Hepatocyte (in vitro differentiated cells): Measurements from ENCODE around the gene TMEM255B. TPM values are rescaled to one million over a fixed set of nuclear protein-coding genes. Genes with fewer than 3 reads are reported as not detected.
"Not testable (repeated sequence)": the region's sequence is repeated elsewhere in the genome, so short reads cannot be mapped to it uniquely, and the experiment has no call there.

Experiments used
- DNase-seq: peaks from one replicate; pipeline ENCODE4 v3.0.0-alpha.2; 2016; ENCODE audit warnings: low spot score
- H2AFZ ChIP-seq: fragments of 200-600 bp; sonication (generic); 2 replicates; pipeline ENCODE4 v1.6.0; 2016; ENCODE audit warnings: antibody characterized with exemption, mild to moderate bottlenecking
- H3K27ac ChIP-seq: fragments of 200-600 bp; sonication (generic); 2 replicates; pipeline ENCODE4 v1.5.1; 2016; ENCODE audit warnings: mild to moderate bottlenecking
- H3K27me3 ChIP-seq: fragments of 200-600 bp; sonication (generic); 2 replicates; pipeline ENCODE4 v1.6.1; 2016
- H3K36me3 ChIP-seq: fragments of 200-600 bp; sonication (generic); replicated peaks from 2 replicates; pipeline ENCODE4 v1.5.1; 2016; ENCODE audit warnings: low read depth; ENCODE audit not compliant: insufficient read depth
- H3K4me1 ChIP-seq: fragments of 200-600 bp; sonication (generic); 2 replicates; pipeline ENCODE4 v1.5.1; 2016; ENCODE audit warnings: mild to moderate bottlenecking, moderate library complexity; ENCODE audit not compliant: insufficient read depth
- H3K4me2 ChIP-seq: fragments of 200-600 bp; sonication (generic); 2 replicates; pipeline ENCODE4 v1.6.0; 2016
- H3K4me3 ChIP-seq: fragments of 200-600 bp; sonication (generic); 2 replicates; pipeline ENCODE4 v1.5.1; 2016; ENCODE audit warnings: mild to moderate bottlenecking
- H3K79me2 ChIP-seq: fragments of 200-600 bp; sonication (generic); 2 replicates; pipeline ENCODE4 v1.6.0; 2017; ENCODE audit warnings: mild to moderate bottlenecking
- H3K9me2 ChIP-seq: fragments of 200-600 bp; sonication (generic); replicated peaks from 2 replicates; pipeline ENCODE4 v1.6.0; 2017; ENCODE audit warnings: mild to moderate bottlenecking; ENCODE audit not compliant: insufficient read depth
- H3K9me3 ChIP-seq: fragments of 200-600 bp; sonication (generic); 2 replicates; pipeline ENCODE4 v1.5.1; 2016; ENCODE audit warnings: low read depth, mild to moderate bottlenecking
- H4K20me1 ChIP-seq: fragments of 200-600 bp; sonication (generic); 2 replicates; pipeline ENCODE4 v1.6.0; 2016; ENCODE audit warnings: mild to moderate bottlenecking; ENCODE audit not compliant: insufficient read depth, poor library complexity, severe bottlenecking
- EZH2 ChIP-seq: fragments of 200-600 bp; sonication (generic); IDR thresholded peaks from 2 replicates; pipeline ENCODE4 v1.6.1; 2016; ENCODE audit warnings: antibody characterized with exemption, mild to moderate bottlenecking, borderline replicate concordance
- EZH2phosphoT487 ChIP-seq: fragments of 200-600 bp; sonication (generic); IDR thresholded peaks from one replicate; pipeline ENCODE4 v1.6.1; 2018; ENCODE audit warnings: antibody characterized with exemption, mild to moderate bottlenecking, low read depth, moderate library complexity; ENCODE audit not compliant: unreplicated experiment, severe bottlenecking
- WGBS: methylation state at CpG from one replicate; pipeline ENCODE4 v1.1.6; 2016; ENCODE audit warnings: low lambda C conversion rate; ENCODE audit errors: missing lambda C conversion rate; 5-methylcytosine and 5-hydroxymethylcytosine counted together
- polyA plus RNA-seq: library from polyadenylated mRNA; unstranded; fragments of >200 nt; fragmentation: Nextera tagmentation; extraction: Ambion mirVana; gene quantifications from 2 replicates; pipeline ENCODE4 v1.2.1, GENCODE V29; 2016
- total RNA-seq: library from RNA; depleted of rRNA; stranded (reverse); fragments of >200 nt; gene quantifications from 2 replicates; pipeline ENCODE4 v1.2.3, GENCODE V29; 2014
- TF ChIP-seq, protein P1 (sequence below): fragments of 200-600 bp; sonication (generic); IDR thresholded peaks from 2 replicates; pipeline ENCODE4 v1.5.1; 2016; ENCODE audit warnings: antibody characterized with exemption, mild to moderate bottlenecking; ENCODE audit not compliant: poor library complexity

The TMEM255B gene
- total and polyA plus RNA-seq, 2 experiments from 2014 or later = 0.10 to 4.0 TPM

- no peaks in the 10 kb centered on the region for H3K9me3 ChIP-seq
- WGBS = 91% methylated on average over 30 of the region's 30 CpGs
- H3K4me1 ChIP-seq = peaks cover 6% of the 10 kb centered on the region
- H3K9me2 ChIP-seq = no peaks in the 10 kb centered on the region
- DNase-seq = no peak
- H3K79me2 ChIP-seq = no peaks in the 10 kb centered on the region
- H3K4me2 ChIP-seq = peak overlapping the region; percentile 99
- no peaks in the 10 kb centered on the region for H3K27me3 ChIP-seq
- no peak for TF ChIP-seq EZH2
- TF ChIP-seq, protein P1, sequence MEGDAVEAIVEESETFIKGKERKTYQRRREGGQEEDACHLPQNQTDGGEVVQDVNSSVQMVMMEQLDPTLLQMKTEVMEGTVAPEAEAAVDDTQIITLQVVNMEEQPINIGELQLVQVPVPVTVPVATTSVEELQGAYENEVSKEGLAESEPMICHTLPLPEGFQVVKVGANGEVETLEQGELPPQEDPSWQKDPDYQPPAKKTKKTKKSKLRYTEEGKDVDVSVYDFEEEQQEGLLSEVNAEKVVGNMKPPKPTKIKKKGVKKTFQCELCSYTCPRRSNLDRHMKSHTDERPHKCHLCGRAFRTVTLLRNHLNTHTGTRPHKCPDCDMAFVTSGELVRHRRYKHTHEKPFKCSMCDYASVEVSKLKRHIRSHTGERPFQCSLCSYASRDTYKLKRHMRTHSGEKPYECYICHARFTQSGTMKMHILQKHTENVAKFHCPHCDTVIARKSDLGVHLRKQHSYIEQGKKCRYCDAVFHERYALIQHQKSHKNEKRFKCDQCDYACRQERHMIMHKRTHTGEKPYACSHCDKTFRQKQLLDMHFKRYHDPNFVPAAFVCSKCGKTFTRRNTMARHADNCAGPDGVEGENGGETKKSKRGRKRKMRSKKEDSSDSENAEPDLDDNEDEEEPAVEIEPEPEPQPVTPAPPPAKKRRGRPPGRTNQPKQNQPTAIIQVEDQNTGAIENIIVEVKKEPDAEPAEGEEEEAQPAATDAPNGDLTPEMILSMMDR = no peak
- no peak for TF ChIP-seq EZH2phosphoT487
- H3K36me3 ChIP-seq = no peaks in the 10 kb centered on the region
- peak overlapping the region; percentile 96 for H3K4me3 ChIP-seq
- peak overlapping the region; percentile 94 for H2AFZ ChIP-seq
- H3K27ac ChIP-seq = peak overlapping the region; percentile 75
- H4K20me1 ChIP-seq = no peaks in the 10 kb centered on the region
These were observed 34.8 kb upstream of the TMEM255B start for GRCh38 chr13:113724016-113724758.

DNA sequence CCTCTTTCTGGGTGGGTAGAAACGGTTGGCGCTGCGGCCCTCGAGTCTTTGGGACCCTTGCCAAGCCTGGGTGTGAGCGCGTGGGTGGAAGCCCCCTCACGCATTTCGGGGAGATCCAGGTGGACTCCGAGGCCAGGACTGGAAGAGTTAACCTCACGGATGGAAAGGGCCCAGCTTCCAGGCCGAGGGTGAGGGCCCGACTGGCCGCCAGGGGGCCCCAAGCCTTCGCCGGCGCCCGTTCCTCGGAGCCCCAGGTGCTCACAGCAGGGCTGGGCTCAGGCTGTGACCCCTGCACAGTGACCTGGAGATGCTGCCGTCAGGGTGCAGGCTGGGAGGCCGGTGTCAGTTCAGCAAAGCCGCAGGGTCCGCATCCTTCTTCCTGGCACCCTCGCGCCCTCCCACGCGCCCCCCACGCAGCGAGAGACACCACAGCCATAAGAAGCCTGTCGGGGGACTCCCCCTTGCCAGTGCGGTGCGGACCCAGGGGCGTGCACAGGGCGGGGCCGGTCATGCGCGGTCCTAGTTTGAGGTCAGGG is 34.2 kb upstream of the TMEM255B start:
- Histone ChIP-seq H3K27ac (peak overlapping the region; percentile 75), H3K4me1 (peaks cover 6% of the 10 kb centered on the region), H3K36me3 (no peaks in the 10 kb centered on the region), H3K9me3 (no peaks in the 10 kb centered on the region), H3K4me3 (peak overlapping the region; percentile 96), H2AFZ (peak overlapping the region; percentile 94), H3K9me2 (no peaks in the 10 kb centered on the region), H3K27me3 (no peaks in the 10 kb centered on the region), H3K4me2 (peak overlapping the region; percentile 99), H4K20me1 (no peaks in the 10 kb centered on the region), H3K79me2 (no peaks in the 10 kb centered on the region)
- TF ChIP-seq, protein P1 = peak; percentile 87
- TF ChIP-seq EZH2phosphoT487 (no peak), EZH2 (no peak)
- WGBS = 7% methylated on average over 34 of the region's 36 CpGs
- DNase-seq = peak; percentile 89

- H3K36me3 ChIP-seq, H3K9me2 ChIP-seq, H3K9me3 ChIP-seq, H4K20me1 ChIP-seq, H3K4me3 ChIP-seq, H3K27me3 ChIP-seq, H2AFZ ChIP-seq, H3K79me2 ChIP-seq, H3K27ac ChIP-seq, DNase-seq, H3K4me1 ChIP-seq: not testable (repeated sequence)
- H3K4me2 ChIP-seq = peak overlapping the region; percentile 99
- WGBS = 0% methylated on average over 1 of the region's 75 CpGs
These were observed 33.5 kb upstream of the TMEM255B start for GRCh38 chr13:113725329-113726105.

DNA sequence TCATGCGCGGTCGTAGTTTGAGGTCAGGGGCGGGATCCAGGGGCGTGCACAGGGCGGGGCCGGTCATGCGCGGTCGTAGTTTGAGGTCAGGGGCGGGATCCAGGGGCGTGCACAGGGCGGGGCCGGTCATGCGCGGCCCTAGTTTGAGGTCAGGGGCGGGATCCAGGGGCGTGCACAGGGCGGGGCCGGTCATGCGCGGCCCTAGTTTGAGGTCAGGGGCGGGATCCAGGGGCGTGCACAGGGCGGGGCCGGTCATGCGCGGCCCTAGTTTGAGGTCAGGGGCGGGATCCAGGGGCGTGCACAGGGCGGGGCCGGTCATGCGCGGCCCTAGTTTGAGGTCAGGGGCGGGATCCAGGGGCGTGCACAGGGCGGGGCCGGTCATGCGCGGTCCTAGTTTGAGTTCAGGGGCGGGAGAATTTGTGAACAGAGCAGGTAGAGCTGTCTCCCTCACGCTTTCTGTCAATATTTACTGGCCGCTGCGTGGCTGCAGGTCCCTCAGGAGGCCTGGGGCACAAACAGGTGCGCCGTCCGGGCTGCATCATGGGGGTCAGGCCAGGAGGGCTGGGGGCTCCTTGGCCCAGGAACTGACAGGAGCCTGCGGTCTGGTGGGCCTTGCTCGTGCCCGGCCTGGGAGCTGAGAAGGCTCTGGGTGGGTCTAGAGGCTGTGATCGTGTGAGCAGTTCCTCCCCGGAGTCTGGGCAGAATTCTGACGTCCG is 32.8 kb upstream of the TMEM255B start:
- Histone ChIP-seq H2AFZ (peak overlapping the region; percentile 37), H3K4me2 (peak overlapping the region; percentile 88), H3K27ac (peak overlapping the region; percentile 72), H3K4me3 (peak overlapping the region; percentile 2)
- not testable (repeated sequence) for H3K36me3 ChIP-seq, H3K4me1 ChIP-seq, H3K27me3 ChIP-seq, H3K9me2 ChIP-seq, H3K9me3 ChIP-seq, H3K79me2 ChIP-seq, H4K20me1 ChIP-seq
- DNase-seq = peak; percentile 49
- 76% methylated on average over 11 of the region's 54 CpGs for WGBS
